ENCODE data around the gene ATRX.

DNA sequence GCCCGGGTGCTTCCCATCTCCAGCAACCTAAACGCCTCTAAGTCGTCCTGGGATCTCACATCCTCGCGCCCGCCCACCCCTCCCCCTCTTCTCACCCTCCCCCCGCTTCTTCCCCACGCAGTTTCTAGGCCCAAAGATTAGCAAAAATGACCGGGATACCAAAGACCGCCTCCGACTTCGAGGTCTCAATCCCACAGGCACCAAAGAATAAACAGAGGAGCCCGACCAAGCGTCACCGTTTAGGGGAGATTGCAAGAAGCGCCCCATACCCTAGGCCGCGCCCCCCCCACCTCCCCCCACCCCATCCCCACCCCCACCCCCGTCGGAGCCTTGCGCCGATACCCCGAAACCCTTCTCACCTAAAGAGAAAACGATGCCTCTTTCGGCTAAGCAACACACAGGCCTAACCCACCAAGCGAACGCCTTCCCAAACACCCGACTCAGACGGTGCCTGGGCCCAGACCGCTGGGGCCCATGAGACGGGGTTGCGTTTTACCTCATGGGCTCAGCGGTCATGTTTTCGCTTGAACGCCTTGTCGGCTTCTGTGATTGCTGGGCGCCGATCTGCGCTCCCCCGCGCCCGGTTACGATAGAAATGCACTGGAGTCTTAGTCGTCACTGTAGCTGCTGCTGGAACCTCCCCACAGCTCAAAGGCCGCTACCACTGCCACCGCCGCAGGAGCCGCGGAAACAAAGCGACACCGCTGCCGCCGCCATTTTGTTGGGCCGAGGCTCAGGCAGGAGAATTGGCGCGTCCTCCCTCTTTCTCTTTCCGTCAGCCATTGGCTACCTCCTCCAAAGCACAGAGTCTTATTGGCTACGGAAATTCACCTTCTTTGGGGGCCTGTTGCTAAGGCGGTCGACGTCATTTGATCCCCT is at the start of gene ATRX:
- TF ChIP-seq EZH2 (IDR thresholded peaks at IDR 0.05; ENCODE audit: insufficient read depth, low read length) = no peak
- TF ChIP-seq, protein P1, sequence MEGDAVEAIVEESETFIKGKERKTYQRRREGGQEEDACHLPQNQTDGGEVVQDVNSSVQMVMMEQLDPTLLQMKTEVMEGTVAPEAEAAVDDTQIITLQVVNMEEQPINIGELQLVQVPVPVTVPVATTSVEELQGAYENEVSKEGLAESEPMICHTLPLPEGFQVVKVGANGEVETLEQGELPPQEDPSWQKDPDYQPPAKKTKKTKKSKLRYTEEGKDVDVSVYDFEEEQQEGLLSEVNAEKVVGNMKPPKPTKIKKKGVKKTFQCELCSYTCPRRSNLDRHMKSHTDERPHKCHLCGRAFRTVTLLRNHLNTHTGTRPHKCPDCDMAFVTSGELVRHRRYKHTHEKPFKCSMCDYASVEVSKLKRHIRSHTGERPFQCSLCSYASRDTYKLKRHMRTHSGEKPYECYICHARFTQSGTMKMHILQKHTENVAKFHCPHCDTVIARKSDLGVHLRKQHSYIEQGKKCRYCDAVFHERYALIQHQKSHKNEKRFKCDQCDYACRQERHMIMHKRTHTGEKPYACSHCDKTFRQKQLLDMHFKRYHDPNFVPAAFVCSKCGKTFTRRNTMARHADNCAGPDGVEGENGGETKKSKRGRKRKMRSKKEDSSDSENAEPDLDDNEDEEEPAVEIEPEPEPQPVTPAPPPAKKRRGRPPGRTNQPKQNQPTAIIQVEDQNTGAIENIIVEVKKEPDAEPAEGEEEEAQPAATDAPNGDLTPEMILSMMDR (IDR thresholded peaks at IDR 0.05; ENCODE audit: insufficient read depth, low read depth, low read length) = no peak

All from astrocyte (in vitro differentiated cells and primary cell).